C4-2B (cell line): Measurements from ENCODE around the gene POMP.

Experiments
- CTCF ChIP-seq: fragments of 450-650 bp; conservative IDR thresholded peaks from 2 replicates; pipeline ENCODE4 v1.5.1; 2017; ENCODE audit warnings: mild to moderate bottlenecking
- ZFX ChIP-seq: fragments of 450-650 bp; IDR thresholded peaks from 2 replicates; pipeline ENCODE4 v1.6.1; 2017

- TF ChIP-seq CTCF (no peak), ZFX (no peak)
Measured at GRCh38 chr13:28650284-28650683, 8.6 kb upstream of the POMP start.
